ENCODE measurements around the gene LAMP2.

- no peak for TF ChIP-seq POLR2A (IDR thresholded peaks at IDR 0.05)
- TF ChIP-seq, protein P1, sequence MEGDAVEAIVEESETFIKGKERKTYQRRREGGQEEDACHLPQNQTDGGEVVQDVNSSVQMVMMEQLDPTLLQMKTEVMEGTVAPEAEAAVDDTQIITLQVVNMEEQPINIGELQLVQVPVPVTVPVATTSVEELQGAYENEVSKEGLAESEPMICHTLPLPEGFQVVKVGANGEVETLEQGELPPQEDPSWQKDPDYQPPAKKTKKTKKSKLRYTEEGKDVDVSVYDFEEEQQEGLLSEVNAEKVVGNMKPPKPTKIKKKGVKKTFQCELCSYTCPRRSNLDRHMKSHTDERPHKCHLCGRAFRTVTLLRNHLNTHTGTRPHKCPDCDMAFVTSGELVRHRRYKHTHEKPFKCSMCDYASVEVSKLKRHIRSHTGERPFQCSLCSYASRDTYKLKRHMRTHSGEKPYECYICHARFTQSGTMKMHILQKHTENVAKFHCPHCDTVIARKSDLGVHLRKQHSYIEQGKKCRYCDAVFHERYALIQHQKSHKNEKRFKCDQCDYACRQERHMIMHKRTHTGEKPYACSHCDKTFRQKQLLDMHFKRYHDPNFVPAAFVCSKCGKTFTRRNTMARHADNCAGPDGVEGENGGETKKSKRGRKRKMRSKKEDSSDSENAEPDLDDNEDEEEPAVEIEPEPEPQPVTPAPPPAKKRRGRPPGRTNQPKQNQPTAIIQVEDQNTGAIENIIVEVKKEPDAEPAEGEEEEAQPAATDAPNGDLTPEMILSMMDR (IDR thresholded peaks at IDR 0.05): no peak
Measured at GRCh38 chrX:120446498-120446897, 22.6 kb downstream of the LAMP2 start.
